Smooth muscle cell (in vitro differentiated cells): ENCODE measurements around the gene IL25. TPM values are rescaled to one million over a fixed set of nuclear protein-coding genes. Genes with fewer than 3 reads are reported as not detected.

ENCODE experiments used
- DNase-seq: peaks from one replicate; lab custom pipeline; 2025; ENCODE audit not compliant: unreplicated experiment; lab: John Stamatoyannopoulos, UW
- H2AFZ ChIP-seq: fragments of 200-600 bp; sonication (generic); 2 replicates; pipeline ENCODE4 v1.6.0; 2016; ENCODE audit warnings: antibody characterized with exemption, low read depth, mild to moderate bottlenecking
- H3F3A ChIP-seq: fragments of 200-600 bp; sonication (generic); 2 replicates; pipeline ENCODE4 v1.6.0; 2017; ENCODE audit warnings: antibody characterized with exemption, low read depth
- H3K27ac ChIP-seq: fragments of 200-600 bp; sonication (generic); 2 replicates; pipeline ENCODE4 v1.5.1; 2016; ENCODE audit warnings: low read depth, mild to moderate bottlenecking
- H3K27me3 ChIP-seq: fragments of 200-600 bp; sonication (generic); 2 replicates; pipeline ENCODE4 v1.6.1; 2016; ENCODE audit warnings: low read depth, mild to moderate bottlenecking
- H3K36me3 ChIP-seq: fragments of 200-600 bp; sonication (generic); 2 replicates; pipeline ENCODE4 v1.5.1; 2016; ENCODE audit warnings: low read depth
- H3K4me1 ChIP-seq: fragments of 200-600 bp; sonication (generic); 2 replicates; pipeline ENCODE4 v1.5.1; 2016; ENCODE audit warnings: low read depth
- H3K4me2 ChIP-seq: fragments of 200-600 bp; sonication (generic); 2 replicates; pipeline ENCODE4 v1.6.0; 2016; ENCODE audit warnings: mild to moderate bottlenecking
- H3K4me3 ChIP-seq: fragments of 200-600 bp; sonication (generic); 2 replicates; pipeline ENCODE4 v1.5.1; 2016; ENCODE audit warnings: mild to moderate bottlenecking
- H3K79me2 ChIP-seq: fragments of 200-600 bp; sonication (generic); 2 replicates; pipeline ENCODE4 v1.6.0; 2016; ENCODE audit warnings: low read depth, mild to moderate bottlenecking
- H3K9ac ChIP-seq: fragments of 200-600 bp; sonication (generic); 2 replicates; pipeline ENCODE4 v1.6.0; 2016; ENCODE audit warnings: low read depth
- H3K9me3 ChIP-seq: fragments of 200-600 bp; sonication (generic); replicated peaks from 2 replicates; pipeline ENCODE4 v1.5.1; 2016; ENCODE audit warnings: low read depth
- H4K20me1 ChIP-seq: fragments of 200-600 bp; sonication (generic); 2 replicates; pipeline ENCODE4 v1.6.0; 2016; ENCODE audit warnings: low read depth
- WGBS: methylation state at CpG from one replicate; pipeline ENCODE4 v1.1.7; 2016; ENCODE audit warnings: low lambda C conversion rate; 5-methylcytosine and 5-hydroxymethylcytosine counted together
- polyA plus RNA-seq: library from polyadenylated mRNA; unstranded; fragments of >200 nt; fragmentation: Nextera tagmentation; extraction: Ambion mirVana; gene quantifications from 2 replicates; pipeline ENCODE4 v1.2.1, GENCODE V29; 2016
- total RNA-seq: library from RNA; depleted of rRNA; stranded (reverse); fragments of >200 nt; gene quantifications from 2 replicates; pipeline ENCODE4 v1.2.3, GENCODE V29; 2014
- TF ChIP-seq, protein P1 (sequence below): fragments of 200-600 bp; sonication (generic); IDR thresholded peaks from 2 replicates; pipeline ENCODE4 v1.5.1; 2017; ENCODE audit warnings: borderline replicate concordance, mild to moderate bottlenecking, antibody characterized with exemption; ENCODE audit not compliant: insufficient read depth, poor library complexity, severe bottlenecking

Gene IL25
- total and polyA plus RNA-seq, 2 experiments from 2014 or later = not detected

DNA sequence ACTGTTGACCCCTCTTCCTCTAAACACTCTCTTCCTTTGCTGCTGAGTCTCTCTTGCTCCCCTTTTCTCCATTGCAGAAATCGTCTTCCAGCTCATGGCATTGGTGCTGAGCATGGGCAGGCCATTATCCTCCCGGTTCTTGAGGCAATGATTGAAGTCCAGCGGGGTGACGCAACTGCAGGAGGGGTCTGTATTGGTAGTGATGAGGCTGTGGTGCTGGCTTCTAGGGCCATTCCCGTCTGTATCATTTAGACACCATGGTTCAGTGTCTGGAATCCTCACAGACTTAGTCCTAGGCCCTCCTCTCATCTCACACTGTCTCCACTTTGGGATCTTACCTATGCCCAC is 19.2 kb upstream of the IL25 start:
- H3K79me2 ChIP-seq = no peaks in the 10 kb centered on the region
- H3K4me2 ChIP-seq = peak overlapping the region; percentile 99
- no peaks in the 10 kb centered on the region for H3K9me3 ChIP-seq
- H3K27ac ChIP-seq = peak overlapping the region; percentile 63
- no peaks in the 10 kb centered on the region for H3K36me3 ChIP-seq
- H2AFZ ChIP-seq = no peak overlapping the region
- no peak overlapping the region for H3K9ac ChIP-seq
- no peaks in the 10 kb centered on the region for H3K27me3 ChIP-seq
- H4K20me1 ChIP-seq = peaks cover 6% of the 10 kb centered on the region
- peaks cover 4% of the 10 kb centered on the region for H3K4me1 ChIP-seq
- no peak for DNase-seq
- WGBS = 85% methylated on average over 5 of the region's 5 CpGs
- H3F3A ChIP-seq = peaks cover 36% of the 10 kb centered on the region
- TF ChIP-seq, protein P1, sequence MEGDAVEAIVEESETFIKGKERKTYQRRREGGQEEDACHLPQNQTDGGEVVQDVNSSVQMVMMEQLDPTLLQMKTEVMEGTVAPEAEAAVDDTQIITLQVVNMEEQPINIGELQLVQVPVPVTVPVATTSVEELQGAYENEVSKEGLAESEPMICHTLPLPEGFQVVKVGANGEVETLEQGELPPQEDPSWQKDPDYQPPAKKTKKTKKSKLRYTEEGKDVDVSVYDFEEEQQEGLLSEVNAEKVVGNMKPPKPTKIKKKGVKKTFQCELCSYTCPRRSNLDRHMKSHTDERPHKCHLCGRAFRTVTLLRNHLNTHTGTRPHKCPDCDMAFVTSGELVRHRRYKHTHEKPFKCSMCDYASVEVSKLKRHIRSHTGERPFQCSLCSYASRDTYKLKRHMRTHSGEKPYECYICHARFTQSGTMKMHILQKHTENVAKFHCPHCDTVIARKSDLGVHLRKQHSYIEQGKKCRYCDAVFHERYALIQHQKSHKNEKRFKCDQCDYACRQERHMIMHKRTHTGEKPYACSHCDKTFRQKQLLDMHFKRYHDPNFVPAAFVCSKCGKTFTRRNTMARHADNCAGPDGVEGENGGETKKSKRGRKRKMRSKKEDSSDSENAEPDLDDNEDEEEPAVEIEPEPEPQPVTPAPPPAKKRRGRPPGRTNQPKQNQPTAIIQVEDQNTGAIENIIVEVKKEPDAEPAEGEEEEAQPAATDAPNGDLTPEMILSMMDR = no peak
- peak overlapping the region; percentile 91 for H3K4me3 ChIP-seq

- peaks cover 11% of the 10 kb centered on the region for H4K20me1 ChIP-seq
- H3K79me2 ChIP-seq = no peaks in the 10 kb centered on the region
- no peak for DNase-seq
- TF ChIP-seq, protein P1 = no peak
- H3K9ac ChIP-seq = no peak overlapping the region
- peaks cover 4% of the 10 kb centered on the region for H3K4me1 ChIP-seq
- H3K36me3 ChIP-seq = no peaks in the 10 kb centered on the region
- H3K27ac ChIP-seq = peak overlapping the region; percentile 12
- H3F3A ChIP-seq = peaks cover 42% of the 10 kb centered on the region
- H3K4me2 ChIP-seq = no peak overlapping the region
- no peak overlapping the region for H2AFZ ChIP-seq
- no peak overlapping the region for H3K4me3 ChIP-seq
- no peaks in the 10 kb centered on the region for H3K9me3 ChIP-seq
- WGBS = 84% methylated on average over 6 of the region's 6 CpGs
- no peaks in the 10 kb centered on the region for H3K27me3 ChIP-seq
These were observed 17.6 kb upstream of the IL25 start for GRCh38 chr14:23354990-23355389.

DNA sequence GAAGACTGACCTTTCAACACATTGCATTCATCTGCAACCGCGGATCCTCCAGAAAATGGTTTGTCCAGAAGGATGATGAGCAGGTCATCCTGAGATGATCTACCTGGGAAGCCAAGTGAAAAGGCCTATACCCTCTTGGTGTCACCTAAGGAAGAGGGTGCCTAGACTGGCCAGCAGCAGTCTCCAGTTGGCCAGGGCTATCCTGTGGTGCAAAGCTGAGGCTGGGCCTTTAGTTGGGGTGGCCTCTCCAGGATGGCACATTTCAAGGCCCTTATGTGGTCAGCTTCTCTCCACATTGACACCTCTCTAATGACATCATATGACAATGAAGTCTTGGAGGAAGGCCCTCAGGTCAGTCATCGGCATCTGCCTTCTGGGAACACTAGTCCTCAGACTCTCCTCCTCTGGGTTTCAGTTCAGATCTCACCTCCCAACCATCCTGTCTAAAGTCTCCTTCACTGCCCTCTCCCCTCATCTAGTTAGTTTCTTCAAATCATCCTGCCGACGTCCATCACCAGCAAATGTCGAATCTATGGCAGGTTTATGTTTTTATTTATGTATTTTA is 16.7 kb upstream of the IL25 start:
- TF ChIP-seq, protein P1 = no peak
- Histone ChIP-seq H2AFZ (no peak overlapping the region), H3K4me2 (no peak overlapping the region), H3K4me3 (no peak overlapping the region), H3K27me3 (no peaks in the 10 kb centered on the region), H3F3A (peaks cover 43% of the 10 kb centered on the region), H3K9me3 (no peaks in the 10 kb centered on the region), H4K20me1 (peaks cover 21% of the 10 kb centered on the region), H3K36me3 (no peaks in the 10 kb centered on the region), H3K9ac (no peak overlapping the region), H3K27ac (peak overlapping the region; percentile 12), H3K4me1 (peaks cover 4% of the 10 kb centered on the region), H3K79me2 (peaks cover 3% of the 10 kb centered on the region)
- WGBS = 98% methylated on average over 6 of the region's 6 CpGs
- DNase-seq = no peak

DNA sequence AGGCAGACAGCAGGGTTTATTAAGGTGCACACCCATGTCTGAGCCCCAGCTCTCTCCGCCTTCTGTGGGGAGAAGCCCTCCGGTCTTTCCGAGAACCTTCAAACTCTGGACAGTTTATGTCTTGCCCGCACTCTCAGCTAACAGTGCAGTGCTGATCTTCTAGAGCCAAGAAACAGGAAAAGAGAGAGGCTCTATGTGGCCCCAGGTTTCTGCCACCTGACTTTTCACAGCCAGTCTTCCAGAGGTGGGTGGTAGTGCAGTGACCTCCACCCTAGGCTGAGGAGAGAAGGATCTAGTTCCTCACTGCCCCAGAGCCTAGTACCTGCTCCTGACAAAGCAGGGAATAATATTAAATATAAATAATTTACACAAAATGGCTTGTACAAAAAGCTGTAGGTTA is 15.9 kb upstream of the IL25 start:
- Histone ChIP-seq H3K4me3 (no peak overlapping the region), H3K27ac (no peak overlapping the region), H3K9me3 (no peaks in the 10 kb centered on the region), H4K20me1 (peaks cover 23% of the 10 kb centered on the region), H3K27me3 (no peaks in the 10 kb centered on the region), H3K4me2 (no peak overlapping the region), H3K4me1 (peaks cover 10% of the 10 kb centered on the region), H3K9ac (no peak overlapping the region), H2AFZ (no peak overlapping the region), H3K79me2 (peaks cover 10% of the 10 kb centered on the region), H3K36me3 (no peaks in the 10 kb centered on the region), H3F3A (peaks cover 46% of the 10 kb centered on the region)
- DNase-seq = no peak
- 98% methylated on average over 4 of the region's 4 CpGs for WGBS
- TF ChIP-seq, protein P1 = no peak
